Dermis blood vessel endothelial cell (primary cell): Measurements from ENCODE around the gene OCRL. TPM values are rescaled to one million over a fixed set of nuclear protein-coding genes. Genes with fewer than 3 reads are reported as not detected.

ENCODE experiments used
- DNase-seq: peaks from one replicate; pipeline ENCODE4 v3.0.0; 2010
- total RNA-seq: library from RNA; depleted of rRNA; stranded (reverse); fragments of >200 nt; gene quantifications from 2 replicates; pipeline ENCODE4 v1.2.3, GENCODE V29; 2014

OCRL gene
- total RNA-seq, 1 donor from 2014 or later = 13.8 TPM

GRCh38 chrX:129637217-129638109 lies 97.4 kb downstream of the OCRL start:
- peak; percentile 81 for DNase-seq

GRCh38 chrX:129638917-129639316 lies 98.9 kb downstream of the OCRL start:
- DNase-seq = no peak

GRCh38 chrX:129640737-129641136 lies 100.7 kb downstream of the OCRL start:
- no peak for DNase-seq

- DNase-seq = no peak
These were observed 101.4 kb downstream of the OCRL start for GRCh38 chrX:129641469-129641868.

- DNase-seq = no peak
These were observed 101.9 kb downstream of the OCRL start for GRCh38 chrX:129641941-129642340.

Other genes with a start within 250 kb of the OCRL start
- gene SMARCA1, start 16.8 kb upstream of the OCRL start, total RNA-seq = 33.5 and 48.0 TPM in 2 replicates
- 58.9 and 124 TPM in 2 replicates for gene APLN, start 114.7 kb downstream of the OCRL start, total RNA-seq
- not detected in 2 replicates for gene XPNPEP2, start 198.7 kb downstream of the OCRL start, total RNA-seq
- gene SASH3, start 239.7 kb downstream of the OCRL start, total RNA-seq = not detected in 2 replicates